AG04449 (cell line): Measurements from ENCODE around the gene MACIR.

Experiments
- CTCF ChIA-PET: fragments of 350-600 bp; formaldehyde crosslinking; extraction: SDS; loops from one replicate; lab custom pipeline; 2021; ENCODE audit warnings: antibody characterized with exemption; lab: Yijun Ruan, JAX
- POLR2A ChIA-PET: fragments of 400-600, 350-600 bp; formaldehyde crosslinking; extraction: SDS; loops from one replicate; lab custom pipeline; 2020; ENCODE audit warnings: antibody characterized with exemption, inconsistent platforms; lab: Yijun Ruan, JAX
- DNase-seq: peaks from one replicate; pipeline ENCODE4 v3.0.0-alpha.2; 2010; ENCODE audit warnings: low read depth, low spot score
- H3K4me3 ChIP-seq: 2 replicates; pipeline ENCODE4 v1.5.1; 2011; ENCODE audit warnings: low read depth, mild to moderate bottlenecking, control low read depth, low read length
- TF ChIP-seq, protein P1 (sequence below): IDR thresholded peaks from one replicate; pipeline ENCODE4 v1.5.1; 2011; ENCODE audit warnings: mild to moderate bottlenecking, moderate library complexity, low read length, control low read depth, inconsistent platforms; ENCODE audit not compliant: insufficient read depth; ENCODE audit errors: missing control alignments

The MACIR gene, protein sequence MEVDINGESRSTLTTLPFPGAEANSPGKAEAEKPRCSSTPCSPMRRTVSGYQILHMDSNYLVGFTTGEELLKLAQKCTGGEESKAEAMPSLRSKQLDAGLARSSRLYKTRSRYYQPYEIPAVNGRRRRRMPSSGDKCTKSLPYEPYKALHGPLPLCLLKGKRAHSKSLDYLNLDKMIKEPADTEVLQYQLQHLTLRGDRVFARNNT

DNA sequence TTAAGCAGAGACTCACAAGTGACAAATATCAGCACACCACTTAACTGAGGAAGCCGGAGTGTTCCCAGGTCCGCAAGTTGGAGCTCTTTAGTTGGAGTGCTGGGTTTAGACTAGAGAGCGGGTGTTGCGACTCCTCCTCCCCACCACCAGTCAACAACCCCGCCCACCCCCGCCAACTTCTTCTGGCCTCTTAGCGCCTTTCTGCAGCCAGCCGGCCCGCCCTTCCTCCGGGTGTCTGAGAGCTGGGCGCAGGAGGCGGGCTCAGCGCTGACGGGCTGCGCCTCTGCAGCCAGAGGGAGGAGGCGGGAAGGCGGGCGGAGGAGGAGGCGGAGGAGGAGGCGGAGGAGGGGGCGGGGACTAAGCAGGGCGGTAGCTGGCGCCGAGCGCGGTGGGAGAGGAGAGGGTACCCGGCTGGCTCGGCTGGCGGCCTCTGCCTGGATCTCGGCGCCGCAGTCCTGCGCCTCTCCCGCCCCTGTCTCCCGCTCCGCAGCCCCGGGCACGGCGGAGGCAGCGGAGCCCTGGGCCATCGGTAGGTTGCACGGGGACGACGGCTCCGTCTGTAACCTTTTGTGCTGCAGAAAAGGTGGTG lies at the start of gene MACIR:
TSS of gene MACIR (plus strand) at position 396 of the 589 bp plus-strand sequence. CDS start 17,157 bp downstream, outside the sequence.
- CTCF ChIA-PET = interaction anchor here (1.0 to 10.6 kb wide), 7 partner anchors 10 to 261 kb away, joined by 3 to 128 read pairs (median 3); no protein-coding TSS in a partner anchor
- peak within 1 kb of the TSS; percentile 92 for H3K4me3 ChIP-seq
- TF ChIP-seq, protein P1, sequence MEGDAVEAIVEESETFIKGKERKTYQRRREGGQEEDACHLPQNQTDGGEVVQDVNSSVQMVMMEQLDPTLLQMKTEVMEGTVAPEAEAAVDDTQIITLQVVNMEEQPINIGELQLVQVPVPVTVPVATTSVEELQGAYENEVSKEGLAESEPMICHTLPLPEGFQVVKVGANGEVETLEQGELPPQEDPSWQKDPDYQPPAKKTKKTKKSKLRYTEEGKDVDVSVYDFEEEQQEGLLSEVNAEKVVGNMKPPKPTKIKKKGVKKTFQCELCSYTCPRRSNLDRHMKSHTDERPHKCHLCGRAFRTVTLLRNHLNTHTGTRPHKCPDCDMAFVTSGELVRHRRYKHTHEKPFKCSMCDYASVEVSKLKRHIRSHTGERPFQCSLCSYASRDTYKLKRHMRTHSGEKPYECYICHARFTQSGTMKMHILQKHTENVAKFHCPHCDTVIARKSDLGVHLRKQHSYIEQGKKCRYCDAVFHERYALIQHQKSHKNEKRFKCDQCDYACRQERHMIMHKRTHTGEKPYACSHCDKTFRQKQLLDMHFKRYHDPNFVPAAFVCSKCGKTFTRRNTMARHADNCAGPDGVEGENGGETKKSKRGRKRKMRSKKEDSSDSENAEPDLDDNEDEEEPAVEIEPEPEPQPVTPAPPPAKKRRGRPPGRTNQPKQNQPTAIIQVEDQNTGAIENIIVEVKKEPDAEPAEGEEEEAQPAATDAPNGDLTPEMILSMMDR = no peak
- DNase-seq = peak; percentile 89
- POLR2A ChIA-PET = interaction anchor here (0.7 to 2.1 kb wide), 14 partner anchors 11 to 216 kb away, joined by 3 to 15 read pairs (median 4); no protein-coding TSS in a partner anchor

DNA sequence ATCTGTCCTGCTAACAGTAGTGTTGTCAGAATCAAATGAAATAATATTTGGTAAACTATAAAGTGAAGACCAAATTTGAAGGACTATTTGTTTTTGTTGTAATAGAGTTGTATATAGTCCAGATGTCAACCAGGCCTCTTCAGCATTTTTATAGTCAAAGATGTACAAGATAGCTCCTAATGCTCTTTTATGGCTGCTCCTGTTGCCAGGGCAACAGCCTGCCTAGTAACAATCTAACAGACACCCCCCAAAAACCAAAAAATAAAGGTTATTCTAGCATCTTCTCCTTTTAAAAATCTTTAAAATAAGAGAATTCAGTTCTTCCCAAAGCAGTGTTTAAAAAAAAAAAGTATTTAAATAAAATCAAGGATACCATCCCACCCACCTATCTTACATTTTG lies 49.5 kb upstream of the MACIR start:
- no peak for DNase-seq
- H3K4me3 ChIP-seq = no peak overlapping the region
- TF ChIP-seq, protein P1 = no peak
- CTCF ChIA-PET = interaction anchor here (1.9 kb wide), 1 partner anchor 16 kb away, joined by 8 read pairs; no protein-coding TSS in a partner anchor
- POLR2A ChIA-PET = no interaction called here

DNA sequence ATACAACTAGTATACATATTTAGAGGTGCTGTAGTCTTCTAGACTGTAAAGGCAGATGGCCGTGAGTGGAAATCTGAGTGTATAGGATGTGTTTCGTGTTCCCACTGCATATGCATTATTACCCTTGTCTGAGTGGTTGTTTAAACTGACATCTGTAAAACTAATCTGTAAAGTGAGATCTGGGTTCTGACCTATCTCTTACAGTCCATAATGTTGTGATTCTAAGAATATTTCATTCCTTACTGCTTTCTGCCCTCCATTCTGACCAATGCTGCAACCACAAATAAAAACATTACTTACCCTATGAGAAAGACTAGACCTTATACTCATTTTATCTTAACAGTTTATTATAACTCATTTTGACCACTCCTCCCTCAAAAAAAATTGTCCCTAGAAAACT lies 47.6 kb upstream of the MACIR start:
- H3K4me3 ChIP-seq = no peak overlapping the region
- TF ChIP-seq, protein P1 = no peak
- DNase-seq = no peak
- CTCF ChIA-PET = interaction anchor here (1.0 to 1.9 kb wide), 2 partner anchors 13 to 14 kb away, joined by 6 to 8 read pairs; no protein-coding TSS in a partner anchor
- POLR2A ChIA-PET = no interaction called here

DNA sequence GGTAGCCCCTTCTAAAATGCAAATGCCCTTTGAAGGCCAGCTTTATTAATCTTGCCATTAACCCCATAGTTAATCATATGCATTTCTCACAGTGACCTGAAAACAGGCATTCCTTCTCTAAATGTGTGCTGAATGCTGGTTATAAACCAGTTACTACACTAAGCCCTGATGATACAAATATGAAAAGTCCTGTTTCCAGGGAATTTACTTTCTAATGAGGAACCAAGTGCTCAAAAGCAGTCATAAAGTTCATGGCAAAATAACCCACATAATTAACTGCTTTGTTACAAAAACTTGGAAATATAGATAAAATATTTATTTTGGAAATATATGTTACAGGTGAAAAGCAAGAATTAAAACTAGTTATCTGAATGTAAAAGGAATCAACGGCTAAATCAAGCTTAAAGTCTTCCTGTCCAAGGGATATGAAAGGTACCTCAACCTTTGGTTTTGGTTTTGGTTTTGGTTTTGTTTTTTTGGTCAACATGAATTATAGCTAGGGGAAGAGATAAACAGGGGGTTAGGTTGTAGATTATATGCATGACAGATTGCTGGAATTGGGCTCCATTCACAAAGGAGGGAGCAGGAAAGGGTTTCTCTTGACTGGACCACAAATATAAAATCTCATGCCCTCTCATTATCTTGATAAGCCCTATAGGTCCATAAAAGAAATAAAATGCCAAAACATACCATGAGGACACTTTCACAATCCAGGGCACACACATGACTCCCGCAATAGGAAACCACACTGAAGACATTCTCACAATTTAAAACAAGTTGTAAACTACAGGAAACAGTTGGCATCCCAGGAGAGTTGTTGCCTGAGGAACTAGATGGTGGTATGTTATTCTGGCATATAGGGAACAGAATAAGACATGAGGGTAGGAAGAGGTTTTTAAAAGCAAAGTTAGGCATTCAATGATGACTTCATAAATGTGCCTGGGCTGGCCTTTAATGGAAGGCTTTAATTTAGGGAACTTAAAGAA lies 46.7 kb upstream of the MACIR start:
- H3K4me3 ChIP-seq = no peak overlapping the region
- TF ChIP-seq, protein P1 = no peak
- CTCF ChIA-PET = interaction anchor here (0.6 to 1.0 kb wide), 2 partner anchors 12 to 13 kb away, joined by 3 to 6 read pairs; no protein-coding TSS in a partner anchor
- no peak for DNase-seq
- POLR2A ChIA-PET = interaction anchor here (0.6 kb wide), 1 partner anchor 47 kb away, joined by 3 read pairs; the partner anchor contains the start of gene MACIR

DNA sequence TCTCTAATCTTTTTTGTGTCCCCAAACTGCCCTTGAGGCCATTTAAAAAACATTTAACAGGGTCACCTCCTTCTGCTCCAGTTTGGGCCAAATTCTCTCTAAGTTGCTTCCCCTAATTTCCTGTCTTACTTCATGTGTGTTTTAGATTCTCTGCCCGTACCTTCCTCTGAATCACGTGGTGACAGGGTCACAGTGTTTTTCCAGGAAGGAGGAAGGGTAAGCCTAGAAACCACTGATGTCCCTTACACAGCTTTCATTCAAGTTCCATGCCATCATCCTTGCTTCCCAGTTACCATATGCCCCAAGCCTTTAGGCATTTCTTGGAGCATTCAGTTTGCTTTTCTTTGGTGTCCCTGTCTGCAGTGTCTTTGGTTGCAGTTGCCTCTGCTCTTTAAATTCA lies 42.4 kb upstream of the MACIR start:
- CTCF ChIA-PET = interaction anchor here (0.8 to 4.2 kb wide), 7 partner anchors 9 to 260 kb away, joined by 3 to 40 read pairs (median 4); no protein-coding TSS in a partner anchor
- POLR2A ChIA-PET = no interaction called here
- no peak overlapping the region for H3K4me3 ChIP-seq
- DNase-seq = no peak
- TF ChIP-seq, protein P1 = no peak
